GM18508 (cell line): ENCODE data around the gene MICA.
"Not testable (repeated sequence)": the region's sequence is repeated elsewhere in the genome, so short reads cannot be mapped to it uniquely, and the experiment has no call there.

Experiments
- ATAC-seq: cut with Tn5 transposase; IDR thresholded peaks from one replicate; pipeline ENCODE4 v1.9.1; 2021; ENCODE audit warnings: moderate number of reproducible peaks; ENCODE audit not compliant: insufficient read depth, unreplicated experiment

Gene MICA

DNA sequence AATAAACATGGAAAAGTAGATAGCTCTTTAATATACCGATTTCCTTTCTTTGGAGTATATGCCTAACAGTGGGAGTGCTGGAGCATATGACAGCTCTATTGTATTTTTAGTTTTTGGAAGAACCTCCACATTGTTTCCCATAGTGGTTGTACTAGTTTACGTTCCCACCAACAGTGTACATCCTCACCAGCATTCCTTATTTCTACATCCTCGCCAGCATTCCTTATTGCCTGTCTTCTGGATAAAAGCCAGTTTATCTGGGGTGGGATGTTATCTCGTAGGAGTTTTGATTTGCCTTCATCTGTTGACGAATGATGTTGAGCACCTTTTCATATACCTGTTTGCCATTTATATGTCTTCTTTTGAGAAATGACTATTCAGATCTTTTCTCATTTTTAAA is 2.6 kb downstream of the MICA start:
- no peak for ATAC-seq

DNA sequence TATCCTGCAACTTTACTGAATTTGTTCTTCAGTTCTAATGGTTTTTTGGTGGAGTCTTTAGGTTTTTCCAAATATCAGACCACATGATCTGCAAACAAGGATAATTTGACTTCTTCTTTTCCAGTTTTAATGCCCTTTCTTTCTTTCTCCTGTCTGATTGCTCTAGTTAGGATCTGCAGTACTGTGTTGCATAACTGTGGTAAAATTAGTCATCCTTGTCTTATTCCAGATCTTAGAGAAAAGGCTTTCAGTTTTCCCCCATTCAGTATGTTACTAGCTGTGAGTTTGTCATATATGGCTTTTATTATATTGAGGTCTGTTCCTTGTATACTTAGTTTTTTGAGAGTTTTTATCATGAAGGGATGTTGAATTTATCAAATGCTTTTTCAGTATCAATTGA is 4.3 kb downstream of the MICA start:
- ATAC-seq, result no peak

DNA sequence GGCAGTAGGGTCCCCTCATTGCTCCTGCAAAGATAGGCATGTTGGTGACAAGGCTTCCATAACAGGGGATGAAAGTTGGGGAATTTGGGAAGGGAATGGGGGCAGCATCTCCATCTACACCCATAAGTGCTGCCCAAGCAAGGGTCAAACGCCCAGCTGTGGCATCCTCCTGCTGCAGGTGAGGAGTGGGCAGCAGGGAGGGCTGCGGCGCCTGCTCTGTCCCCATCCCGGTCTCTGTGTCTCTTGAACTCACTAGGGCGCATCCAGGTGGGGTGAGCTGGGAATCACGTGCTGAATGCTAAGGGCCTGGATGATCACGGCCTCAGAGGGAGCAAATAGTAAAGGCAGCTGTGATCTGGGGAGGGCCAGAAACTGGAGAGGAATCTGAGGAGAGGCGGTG is 9.1 kb downstream of the MICA start:
- no peak for ATAC-seq

DNA sequence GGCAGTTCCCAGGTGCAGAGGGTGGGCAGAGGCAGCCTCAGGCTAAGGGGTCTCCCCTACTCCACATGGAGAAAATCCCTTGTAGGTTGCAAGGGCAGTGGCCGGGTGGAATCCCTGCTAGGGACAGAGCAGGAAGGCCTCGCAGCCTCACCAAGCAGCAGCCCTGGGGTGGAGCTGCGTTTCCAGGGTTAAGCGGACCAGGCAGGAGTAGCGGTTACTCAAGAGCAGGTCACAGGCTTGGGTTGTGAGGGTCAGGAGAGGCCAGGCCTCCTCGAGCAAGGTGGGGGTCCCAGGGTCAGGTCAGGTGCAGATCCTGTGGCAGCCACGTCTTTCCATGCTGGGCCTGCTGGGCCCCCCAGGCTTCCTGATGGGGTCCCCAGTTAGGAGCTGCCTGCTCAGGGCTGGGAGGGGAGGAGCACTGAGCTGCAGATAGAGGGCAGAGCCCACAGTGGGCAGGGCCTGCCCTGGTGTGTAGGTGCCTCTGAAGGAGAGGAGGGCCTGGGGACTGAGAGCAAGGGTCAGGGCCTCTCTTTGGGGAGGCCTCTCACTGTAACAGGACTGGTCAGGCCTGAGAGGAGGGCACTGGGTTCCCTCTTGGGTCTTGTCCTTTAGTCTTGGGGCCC is 10.9 kb downstream of the MICA start:
- not testable (repeated sequence) for ATAC-seq

DNA sequence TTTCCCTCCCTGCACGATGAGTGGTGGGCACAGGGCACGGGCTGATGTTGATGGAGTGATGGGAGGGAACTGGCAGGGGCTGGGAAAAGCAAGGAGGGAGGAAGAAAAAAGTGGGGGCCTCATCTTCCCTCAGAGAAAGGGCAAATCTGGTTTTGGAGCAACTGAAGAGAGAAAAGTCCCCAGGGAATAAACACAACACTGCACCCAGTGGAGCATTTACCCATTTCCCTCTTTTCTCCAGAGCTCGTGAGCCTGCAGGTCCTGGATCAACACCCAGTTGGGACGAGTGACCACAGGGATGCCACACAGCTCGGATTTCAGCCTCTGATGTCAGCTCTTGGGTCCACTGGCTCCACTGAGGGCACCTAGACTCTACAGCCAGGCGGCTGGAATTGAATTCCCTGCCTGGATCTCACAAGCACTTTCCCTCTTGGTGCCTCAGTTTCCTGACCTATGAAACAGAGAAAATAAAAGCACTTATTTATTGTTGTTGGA is 11.4 kb downstream of the MICA start:
- ATAC-seq, result no peak

DNA sequence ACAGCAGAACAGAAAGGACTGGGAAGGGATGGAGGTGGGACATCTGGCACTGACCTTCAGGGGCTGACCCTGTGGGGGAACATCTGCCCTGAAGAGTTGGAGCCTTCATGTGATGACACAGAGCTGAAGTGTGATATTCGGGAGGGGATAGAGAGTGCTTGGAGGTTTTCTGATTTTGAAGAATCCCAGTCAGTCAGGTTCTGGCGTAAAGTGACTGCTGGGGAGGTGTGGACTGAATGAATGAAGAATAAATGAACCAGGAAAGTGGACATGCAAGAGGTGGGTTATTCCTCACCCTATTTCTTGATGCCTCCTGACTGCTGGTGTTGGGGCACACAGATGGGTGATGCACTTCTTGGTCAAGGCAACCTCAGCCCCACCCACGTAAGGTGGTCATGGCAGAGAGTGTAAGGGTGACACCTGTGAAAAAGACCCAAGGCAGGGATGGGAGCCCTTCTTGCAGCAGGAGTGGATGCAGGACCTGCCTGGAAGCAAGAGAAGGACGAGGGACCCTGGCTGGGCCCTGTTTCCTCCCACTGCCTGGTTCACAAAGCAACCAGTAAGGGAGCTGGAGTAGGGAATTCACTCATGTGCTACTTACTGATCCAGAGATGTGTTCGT is 13.1 kb downstream of the MICA start:
- no peak for ATAC-seq

DNA sequence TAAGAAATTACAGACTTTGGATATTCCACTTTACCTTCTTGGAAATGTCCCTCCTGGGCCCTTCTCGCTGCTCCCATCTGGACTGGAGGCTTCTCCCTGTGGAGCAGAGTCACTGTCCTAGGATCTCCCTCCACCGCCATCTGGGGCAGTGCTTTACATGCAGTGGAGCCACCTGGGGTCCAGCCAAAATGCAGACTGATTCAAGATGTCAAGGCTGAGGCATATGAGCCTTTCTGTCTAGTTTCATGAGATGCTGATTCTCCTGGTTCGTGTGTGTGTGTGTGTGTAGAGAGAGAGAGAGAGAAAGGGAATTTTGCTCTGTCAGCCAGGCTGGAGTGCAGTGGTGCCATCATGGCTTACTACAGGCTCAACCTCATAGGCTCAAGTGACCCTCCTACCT is 14.9 kb downstream of the MICA start:
- ATAC-seq, result no peak

DNA sequence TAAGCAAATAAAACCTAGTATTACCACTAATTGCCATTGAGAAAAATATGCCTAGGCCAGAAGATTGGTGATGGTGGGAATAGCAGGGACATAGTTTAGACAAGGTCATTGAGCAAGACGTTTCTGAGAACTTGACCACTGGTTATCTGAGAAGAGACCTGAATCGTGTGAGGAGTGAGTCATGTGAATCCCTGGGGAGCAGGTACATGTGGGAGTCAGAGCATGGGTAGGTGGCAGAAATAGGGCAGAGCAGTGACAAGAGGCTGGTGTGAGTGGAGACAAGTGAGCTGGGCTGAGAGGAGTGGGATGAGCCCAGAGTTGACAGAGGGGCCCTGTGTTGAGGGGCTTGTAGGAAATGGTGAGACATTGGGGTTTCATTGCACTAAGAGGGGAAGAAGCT is 16.4 kb downstream of the MICA start:
- no peak for ATAC-seq

DNA sequence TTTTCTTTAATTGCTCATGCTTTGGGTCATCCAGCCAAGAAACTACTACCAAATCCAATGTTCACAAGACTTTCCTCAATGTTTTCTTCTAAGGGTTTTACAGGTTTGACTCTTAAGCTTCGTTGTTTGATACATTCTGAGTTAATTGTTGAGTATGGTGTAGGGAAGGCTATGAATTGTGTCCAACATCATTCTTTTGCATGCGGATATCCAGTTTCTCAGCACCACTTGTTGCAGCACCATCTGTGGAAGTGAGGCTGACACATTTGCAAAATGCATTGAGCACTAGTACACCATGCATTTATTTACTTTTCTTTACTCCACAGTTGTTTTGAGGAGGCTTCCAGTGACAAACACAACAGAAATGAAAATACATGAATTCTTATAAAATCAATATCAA is 17.2 kb downstream of the MICA start:
- ATAC-seq, result no peak

DNA sequence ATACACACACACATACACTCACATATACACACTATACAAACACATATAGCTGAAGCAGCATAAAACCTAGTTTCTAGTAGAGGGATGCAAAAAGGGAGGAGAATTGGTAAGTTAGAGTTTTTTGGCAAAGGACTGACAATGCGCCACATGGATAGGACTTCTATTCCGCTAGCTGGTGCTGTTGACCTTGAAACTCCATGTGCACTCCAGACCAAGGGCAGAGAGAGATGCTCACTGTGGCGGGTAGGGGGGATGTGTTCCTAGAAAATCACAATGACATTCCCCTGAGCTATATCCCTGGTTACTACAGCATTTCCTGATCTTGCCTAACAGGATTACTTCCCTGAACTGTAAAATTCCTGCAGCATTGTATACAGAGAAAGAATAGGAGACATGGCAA is 19.2 kb downstream of the MICA start:
- no peak for ATAC-seq

DNA sequence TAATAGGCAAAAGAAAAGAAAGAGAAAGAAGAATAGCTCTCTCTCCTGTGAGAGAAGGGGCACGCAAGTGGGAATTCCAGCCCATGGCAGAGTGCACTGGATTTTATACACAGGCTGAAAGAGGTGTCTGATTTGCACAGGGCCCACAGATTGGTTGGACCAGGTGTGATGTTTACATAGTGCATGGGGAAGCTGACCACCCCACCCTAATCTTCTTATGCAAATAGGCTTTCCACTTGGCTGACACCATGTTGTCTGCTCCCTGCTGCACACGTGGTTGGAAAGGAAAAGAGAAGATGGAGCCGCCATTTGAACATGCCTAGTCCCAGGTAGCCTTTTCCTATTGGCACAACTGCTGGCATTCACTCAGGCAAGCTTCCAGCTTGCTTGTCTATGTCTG is 20.2 kb downstream of the MICA start:
- no peak for ATAC-seq

DNA sequence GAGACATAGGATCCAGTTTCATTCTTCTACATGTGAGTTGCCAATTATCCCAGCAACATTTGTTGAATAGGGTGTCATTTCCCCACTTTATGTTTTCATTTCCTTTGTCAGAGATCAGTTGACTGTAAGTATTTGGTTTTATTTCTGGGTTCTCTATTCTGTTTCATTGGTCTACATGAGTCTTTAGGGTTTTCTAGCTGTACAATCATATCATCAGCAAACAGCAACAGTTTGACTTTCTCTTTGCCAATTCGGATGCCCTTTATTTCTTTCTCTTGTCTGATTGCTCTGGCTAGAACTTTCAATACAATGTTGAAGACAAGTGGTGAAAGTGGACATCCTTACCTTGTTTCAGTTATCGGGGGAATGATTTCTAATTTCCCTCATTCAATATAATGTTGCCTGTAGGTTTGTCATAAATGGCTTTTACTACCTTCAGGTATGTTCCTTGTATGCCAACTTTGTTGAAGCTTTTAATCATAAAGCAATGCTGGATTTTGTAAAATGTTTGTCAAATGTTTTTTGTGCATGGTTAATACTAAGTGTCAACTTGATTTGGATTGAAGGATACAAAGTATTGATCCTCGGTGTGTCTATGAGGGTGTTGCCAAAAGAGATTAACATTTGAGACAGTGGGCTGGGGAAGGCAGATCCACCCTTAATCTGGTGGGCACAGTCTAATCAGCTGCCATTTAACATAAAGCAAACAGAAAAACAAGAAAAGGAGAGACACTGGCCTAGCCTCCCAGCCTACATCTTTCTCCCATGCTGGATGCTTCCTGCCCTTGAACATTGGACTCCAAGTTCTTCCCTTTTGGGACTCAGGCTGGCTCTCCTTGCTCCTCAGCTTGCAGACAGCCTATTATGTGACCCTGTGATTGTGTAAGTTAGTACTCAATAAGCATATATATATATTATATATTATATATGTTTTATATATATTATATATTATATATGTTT is 23.3 kb downstream of the MICA start:
- no peak for ATAC-seq

DNA sequence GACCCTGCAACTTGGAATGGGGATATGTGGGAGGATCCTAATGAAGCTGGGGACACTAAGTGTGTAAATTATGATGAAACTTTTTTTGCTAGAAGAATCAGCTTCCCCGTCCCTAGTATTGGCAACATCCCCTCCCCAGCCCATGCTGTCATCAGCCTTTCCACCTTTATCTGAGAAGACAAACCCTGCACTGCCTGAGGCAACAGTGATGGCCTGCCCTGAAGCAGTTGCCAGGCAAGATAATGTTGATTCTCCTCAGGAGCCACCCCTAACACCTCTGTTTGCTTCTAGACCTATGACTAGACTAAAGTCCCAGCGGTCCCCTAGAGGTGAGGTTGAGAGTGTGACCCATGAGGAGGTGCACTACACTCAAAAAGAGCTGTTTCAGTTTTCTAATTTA is 27.1 kb downstream of the MICA start:
- no peak for ATAC-seq

DNA sequence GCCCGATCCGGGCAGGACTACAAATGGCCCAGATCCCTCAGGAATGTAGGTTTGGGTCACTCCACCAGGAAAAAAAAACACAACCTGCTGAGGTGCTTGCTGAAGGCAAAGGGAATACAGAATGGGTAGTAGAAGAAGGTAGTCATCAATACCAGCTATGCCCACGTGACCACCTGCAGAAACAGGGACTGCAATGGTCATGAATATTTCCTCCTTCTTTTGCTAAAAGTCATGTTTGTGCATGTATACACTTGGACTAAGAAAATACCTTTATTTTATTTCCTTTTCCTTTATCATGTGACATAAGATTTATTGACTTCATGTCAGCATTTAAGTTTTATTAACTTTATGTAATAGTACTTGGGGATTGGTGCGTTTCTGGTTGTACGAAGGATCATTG is 31.7 kb downstream of the MICA start:
- not testable (repeated sequence) for ATAC-seq

DNA sequence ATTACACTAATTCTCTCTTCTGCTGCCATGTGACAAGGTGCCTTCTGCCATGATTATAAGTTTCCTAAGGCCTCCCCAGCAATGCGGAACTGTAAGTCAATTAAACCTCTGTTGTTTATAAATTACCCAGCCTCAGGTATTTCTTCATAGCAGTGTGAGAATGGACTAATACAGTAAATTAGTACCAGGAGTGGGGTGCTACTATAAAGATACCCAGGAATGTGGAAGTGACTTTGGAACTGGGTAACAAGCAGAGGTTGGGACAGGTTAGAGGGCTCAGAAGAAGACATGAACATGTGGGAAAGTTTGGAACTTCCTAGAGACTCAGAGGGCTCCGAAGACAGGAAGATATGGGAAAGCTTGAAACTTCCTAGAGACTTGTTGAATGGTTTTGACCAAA is 34.8 kb downstream of the MICA start:
- ATAC-seq, result no peak

DNA sequence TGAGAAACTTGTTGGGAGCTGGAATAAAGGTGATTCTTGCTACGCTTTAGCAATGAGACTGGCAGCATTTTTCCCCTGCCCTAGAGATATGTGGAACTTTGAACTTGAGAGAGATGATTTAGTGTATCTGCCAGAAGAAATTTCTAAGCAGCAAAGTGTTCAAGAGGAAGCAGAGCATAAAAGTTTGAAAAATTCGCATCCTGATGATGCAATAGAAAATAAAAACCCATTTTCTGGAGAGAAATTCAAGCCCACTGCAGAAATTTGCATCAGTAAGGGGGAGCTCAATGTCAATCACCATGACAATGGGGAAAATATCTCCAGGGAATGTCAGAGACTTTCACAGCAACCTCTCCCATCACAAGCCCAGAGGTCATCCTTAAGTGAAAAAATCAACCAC is 35.3 kb downstream of the MICA start:
- no peak for ATAC-seq

DNA sequence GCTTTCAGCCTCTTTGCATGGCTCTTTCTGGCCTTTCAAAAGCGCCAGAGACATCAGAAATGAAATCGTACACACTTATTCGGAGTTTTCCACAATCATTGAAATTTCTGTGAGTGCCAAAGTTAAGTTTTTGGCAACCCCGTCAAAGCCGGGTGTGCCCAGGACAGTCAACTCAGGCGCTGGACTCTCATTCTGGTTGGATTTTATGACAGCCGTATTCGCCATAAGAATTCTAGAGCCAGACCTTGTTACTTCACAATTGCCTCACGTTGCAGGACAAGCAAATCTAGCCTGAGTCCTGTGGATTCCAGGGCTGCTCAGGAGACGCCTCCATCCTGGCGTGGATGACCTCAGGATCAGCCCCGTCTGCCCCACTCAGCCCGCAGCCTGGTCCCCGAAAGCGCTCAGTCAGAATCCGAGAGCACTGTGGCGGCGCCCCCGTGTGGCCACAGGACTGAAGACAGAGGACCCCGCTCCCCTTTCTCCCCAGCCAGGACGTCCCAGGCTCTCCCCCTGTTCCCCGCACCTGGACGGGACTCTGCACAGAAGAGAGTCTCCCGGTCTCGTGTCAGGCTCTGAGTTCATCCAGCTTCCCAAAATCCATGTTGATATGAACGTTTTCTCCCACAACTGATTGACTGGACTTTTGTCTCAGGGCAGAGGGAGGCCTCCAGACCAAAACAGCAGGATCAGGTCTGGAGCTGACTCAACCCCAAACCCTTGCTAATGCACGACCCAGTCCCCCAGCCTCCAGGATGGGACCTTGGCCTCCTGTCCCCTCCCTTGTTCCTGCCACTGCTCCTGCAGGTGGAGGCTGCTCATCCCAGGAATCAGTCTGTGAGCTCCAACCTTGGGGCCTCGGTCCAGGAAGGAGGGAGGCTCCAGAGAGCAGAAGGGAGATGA is 38.2 kb downstream of the MICA start:
- no peak for ATAC-seq

DNA sequence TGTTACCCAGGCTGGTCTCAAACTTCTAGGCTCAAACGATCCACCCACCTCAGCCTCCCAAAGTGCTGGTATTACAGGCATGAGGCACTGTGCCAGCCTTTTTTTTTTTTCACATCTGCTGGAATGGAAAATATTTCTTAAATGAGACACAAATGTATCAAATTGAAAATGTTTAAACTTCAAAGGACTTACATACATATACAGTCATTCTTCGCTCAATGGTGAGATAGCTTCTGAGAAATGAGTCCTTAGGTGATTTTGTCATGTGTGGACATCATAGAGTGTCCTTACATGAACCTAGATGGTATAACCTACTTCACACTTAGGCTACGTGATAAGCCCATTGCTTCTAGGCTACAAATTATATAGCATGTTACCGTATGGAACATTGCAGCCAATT is 43.1 kb downstream of the MICA start:
- no peak for ATAC-seq

DNA sequence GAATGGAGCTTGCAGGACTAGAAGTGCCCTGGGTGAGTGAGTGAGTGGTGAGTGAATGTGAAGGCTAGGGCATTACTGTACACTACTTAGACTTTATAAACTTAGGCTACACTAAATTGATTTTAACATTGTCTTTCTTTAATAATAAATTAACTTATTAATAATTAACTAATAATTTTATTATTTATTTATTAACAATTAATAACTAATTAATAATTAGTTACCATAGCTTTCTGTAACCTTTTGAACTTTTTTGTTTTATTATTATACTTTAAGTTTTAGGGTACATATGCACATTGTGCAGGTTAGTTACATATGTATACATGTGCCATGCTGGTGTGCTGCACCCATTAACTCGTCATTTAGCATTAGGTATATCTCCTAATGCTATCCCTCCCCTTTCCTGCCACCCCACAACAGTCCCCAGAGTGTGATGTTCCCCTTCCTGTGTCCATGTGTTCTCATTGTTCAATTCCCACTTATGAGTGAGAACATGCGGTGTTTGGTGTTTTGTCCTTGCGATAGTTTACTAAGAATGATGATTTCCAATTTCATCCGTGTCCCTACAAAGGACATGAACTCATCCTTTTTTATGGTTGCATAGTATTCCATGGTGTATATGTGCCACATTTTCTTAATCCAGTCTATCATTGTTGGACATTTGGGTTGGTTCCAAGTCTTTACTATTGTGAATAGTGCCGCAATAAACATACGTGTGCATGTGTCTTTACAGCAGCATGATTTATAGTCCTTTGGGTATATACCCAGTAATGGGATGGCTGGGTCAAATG is 43.8 kb downstream of the MICA start:
- not testable (repeated sequence) for ATAC-seq
